K562 (cell line): ENCODE data around the gene WFIKKN1. TPM values are rescaled to one million over a fixed set of nuclear protein-coding genes. Genes with fewer than 3 reads are reported as not detected.
A peak's percentile ranks its signal among the peaks of the same experiment; 100 is the strongest.

ENCODE experiments used
- ATF7 ChIP-seq: fragments of 450-650 bp; IDR thresholded peaks from 2 replicates; pipeline ENCODE4 v1.7.1; 2014; ENCODE audit warnings: mild to moderate bottlenecking, moderate library complexity
- NFYB ChIP-seq: IDR thresholded peaks from 2 replicates; pipeline ENCODE4 v1.6.1; 2011; ENCODE audit warnings: mild to moderate bottlenecking, moderate library complexity; ENCODE audit not compliant: insufficient read length; ENCODE audit errors: extremely low read depth
- TEAD2 ChIP-seq: fragments of 450-650 bp; IDR thresholded peaks from 2 replicates; pipeline ENCODE4 v1.6.1; 2016; ENCODE audit warnings: missing genetic modification characterization, control low read depth, missing compliant biosample characterization
- ZNF274 ChIP-seq: IDR thresholded peaks from 2 replicates; pipeline ENCODE4 v1.6.1; 2011; ENCODE audit warnings: low read depth, mild to moderate bottlenecking, low read length, moderate library complexity, borderline replicate concordance
- polyA plus RNA-seq, 8 experiments: library from polyadenylated mRNA; depleted of rRNA in 4 of 8; stranded (reverse) in 5 of 8; unstranded in 3 of 8; fragments of >200 nt; fragmentation: Nextera tagmentation in 2 of 8; fragmentation: Illumina TruSeq in 1 of 8; extraction: Ambion mirVana in 2 of 8; extraction: Trizol in 1 of 8; gene quantifications; 2 replicates each; pipeline versions ENCODE4 v1.2.1 to v1.2.3, GENCODE V29; 2011 to 2014; ENCODE audit warnings: inconsistent platforms in 1 of 8, missing spikeins in 1 of 8
- total RNA-seq, 7 experiments: library from RNA; depleted of rRNA in 6 of 7; stranded (reverse); fragments of >200 nt in 6 of 7; fragmentation: Illumina TruSeq in 2 of 7; extraction: Trizol in 2 of 7; gene quantifications; 2 replicates each; pipeline versions ENCODE4 v1.2.1 to v1.2.3, GENCODE V29; 2011 to 2021; ENCODE audit warnings: low replicate concordance in 1 of 7
- TF ChIP-seq, protein P1 (sequence below), 2 experiments: fragments of 450-650 bp in 1 of 2; sonication (generic) in 1 of 2; formaldehyde crosslinking in 1 of 2; IDR thresholded peaks; 2 replicates each; pipeline versions ENCODE4 v1.7.1 to v1.9.0; 2016 to 2022; ENCODE audit warnings: inconsistent platforms in 1 of 2, mild to moderate bottlenecking in 1 of 2, missing genetic modification reagents in 1 of 2
- TF ChIP-seq, protein P2 (sequence below): fragments of 250-450 bp; sonication (Bioruptor Pico); IDR thresholded peaks from 2 replicates; pipeline ENCODE4 v1.8.0; 2021; ENCODE audit warnings: moderate library complexity, mild to moderate bottlenecking, inconsistent platforms
- TF ChIP-seq, protein P3 (sequence below): fragments of 250-450 bp; sonication (Bioruptor Pico); IDR thresholded peaks from 2 replicates; pipeline ENCODE4 v1.9.0; 2021; ENCODE audit warnings: mild to moderate bottlenecking
- TF ChIP-seq, protein P4 (sequence below): fragments of 450-650 bp; formaldehyde crosslinking; IDR thresholded peaks from 2 replicates; pipeline ENCODE4 v1.4.0; 2022; ENCODE audit warnings: missing genetic modification characterization
- TF ChIP-seq, protein P5 (sequence below): fragments of 250-450 bp; sonication (Bioruptor Pico); IDR thresholded peaks from 2 replicates; pipeline ENCODE4 v1.4.0; 2020; ENCODE audit warnings: mild to moderate bottlenecking, moderate library complexity, borderline replicate concordance

WFIKKN1 gene
- total and polyA plus RNA-seq, 9 of the 15 experiments (the other 6 are each of a cell fraction or from before 2014, with no cell fraction given), result 0.14 to 1.1 (median 0.50) TPM; not detected in 4

DNA sequence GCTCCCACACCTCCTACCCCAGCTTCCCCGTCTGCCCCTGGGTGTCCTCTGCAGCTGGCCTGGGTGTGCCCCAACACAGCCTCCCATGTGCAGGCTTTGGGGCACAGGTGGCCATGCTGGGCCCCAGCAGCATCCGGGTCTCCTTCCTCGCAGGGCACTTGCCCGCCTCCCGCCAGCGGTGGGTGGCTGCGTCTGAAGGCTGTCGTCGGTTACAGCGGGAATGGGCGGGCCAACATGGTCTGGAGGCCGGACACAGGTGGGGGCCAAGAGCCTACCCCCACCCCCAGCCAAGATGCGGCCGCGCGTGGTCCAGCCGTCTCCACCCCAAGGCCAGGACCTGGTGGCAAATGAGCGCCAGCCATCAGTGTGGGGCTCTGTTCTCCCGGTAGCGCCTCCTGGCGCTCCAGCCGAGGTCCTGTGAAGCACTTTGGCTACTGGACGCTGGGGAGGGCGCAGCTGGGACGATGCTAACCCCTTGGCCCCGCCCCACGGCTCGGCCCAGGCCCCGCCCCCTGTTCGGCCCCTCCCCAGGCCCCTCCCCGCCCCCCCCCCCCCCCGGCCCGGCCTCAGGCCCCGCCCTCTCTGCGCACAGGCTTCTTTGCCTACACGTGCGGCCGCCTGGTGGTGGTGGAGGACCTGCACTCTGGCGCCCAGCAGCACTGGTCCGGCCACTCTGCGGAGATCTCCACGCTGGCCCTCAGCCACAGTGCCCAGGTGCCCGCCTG lies 29.8 kb downstream of the WFIKKN1 start (continued):
- TF ChIP-seq, protein P1, sequence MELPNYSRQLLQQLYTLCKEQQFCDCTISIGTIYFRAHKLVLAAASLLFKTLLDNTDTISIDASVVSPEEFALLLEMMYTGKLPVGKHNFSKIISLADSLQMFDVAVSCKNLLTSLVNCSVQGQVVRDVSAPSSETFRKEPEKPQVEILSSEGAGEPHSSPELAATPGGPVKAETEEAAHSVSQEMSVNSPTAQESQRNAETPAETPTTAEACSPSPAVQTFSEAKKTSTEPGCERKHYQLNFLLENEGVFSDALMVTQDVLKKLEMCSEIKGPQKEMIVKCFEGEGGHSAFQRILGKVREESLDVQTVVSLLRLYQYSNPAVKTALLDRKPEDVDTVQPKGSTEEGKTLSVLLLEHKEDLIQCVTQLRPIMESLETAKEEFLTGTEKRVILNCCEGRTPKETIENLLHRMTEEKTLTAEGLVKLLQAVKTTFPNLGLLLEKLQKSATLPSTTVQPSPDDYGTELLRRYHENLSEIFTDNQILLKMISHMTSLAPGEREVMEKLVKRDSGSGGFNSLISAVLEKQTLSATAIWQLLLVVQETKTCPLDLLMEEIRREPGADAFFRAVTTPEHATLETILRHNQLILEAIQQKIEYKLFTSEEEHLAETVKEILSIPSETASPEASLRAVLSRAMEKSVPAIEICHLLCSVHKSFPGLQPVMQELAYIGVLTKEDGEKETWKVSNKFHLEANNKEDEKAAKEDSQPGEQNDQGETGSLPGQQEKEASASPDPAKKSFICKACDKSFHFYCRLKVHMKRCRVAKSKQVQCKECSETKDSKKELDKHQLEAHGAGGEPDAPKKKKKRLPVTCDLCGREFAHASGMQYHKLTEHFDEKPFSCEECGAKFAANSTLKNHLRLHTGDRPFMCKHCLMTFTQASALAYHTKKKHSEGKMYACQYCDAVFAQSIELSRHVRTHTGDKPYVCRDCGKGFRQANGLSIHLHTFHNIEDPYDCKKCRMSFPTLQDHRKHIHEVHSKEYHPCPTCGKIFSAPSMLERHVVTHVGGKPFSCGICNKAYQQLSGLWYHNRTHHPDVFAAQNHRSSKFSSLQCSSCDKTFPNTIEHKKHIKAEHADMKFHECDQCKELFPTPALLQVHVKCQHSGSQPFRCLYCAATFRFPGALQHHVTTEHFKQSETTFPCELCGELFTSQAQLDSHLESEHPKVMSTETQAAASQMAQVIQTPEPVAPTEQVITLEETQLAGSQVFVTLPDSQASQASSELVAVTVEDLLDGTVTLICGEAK (IDR thresholded peaks at IDR 0.05), result no peak
- TF ChIP-seq, protein P1 (CRISPR knock-in tag; IDR thresholded peaks at IDR 0.05), result no peak
- TF ChIP-seq, protein P2, sequence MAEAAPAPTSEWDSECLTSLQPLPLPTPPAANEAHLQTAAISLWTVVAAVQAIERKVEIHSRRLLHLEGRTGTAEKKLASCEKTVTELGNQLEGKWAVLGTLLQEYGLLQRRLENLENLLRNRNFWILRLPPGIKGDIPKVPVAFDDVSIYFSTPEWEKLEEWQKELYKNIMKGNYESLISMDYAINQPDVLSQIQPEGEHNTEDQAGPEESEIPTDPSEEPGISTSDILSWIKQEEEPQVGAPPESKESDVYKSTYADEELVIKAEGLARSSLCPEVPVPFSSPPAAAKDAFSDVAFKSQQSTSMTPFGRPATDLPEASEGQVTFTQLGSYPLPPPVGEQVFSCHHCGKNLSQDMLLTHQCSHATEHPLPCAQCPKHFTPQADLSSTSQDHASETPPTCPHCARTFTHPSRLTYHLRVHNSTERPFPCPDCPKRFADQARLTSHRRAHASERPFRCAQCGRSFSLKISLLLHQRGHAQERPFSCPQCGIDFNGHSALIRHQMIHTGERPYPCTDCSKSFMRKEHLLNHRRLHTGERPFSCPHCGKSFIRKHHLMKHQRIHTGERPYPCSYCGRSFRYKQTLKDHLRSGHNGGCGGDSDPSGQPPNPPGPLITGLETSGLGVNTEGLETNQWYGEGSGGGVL, result no peak
- TF ChIP-seq, protein P3, sequence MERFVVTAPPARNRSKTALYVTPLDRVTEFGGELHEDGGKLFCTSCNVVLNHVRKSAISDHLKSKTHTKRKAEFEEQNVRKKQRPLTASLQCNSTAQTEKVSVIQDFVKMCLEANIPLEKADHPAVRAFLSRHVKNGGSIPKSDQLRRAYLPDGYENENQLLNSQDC (CRISPR knock-in tag), result no peak
- TF ChIP-seq, protein P4, sequence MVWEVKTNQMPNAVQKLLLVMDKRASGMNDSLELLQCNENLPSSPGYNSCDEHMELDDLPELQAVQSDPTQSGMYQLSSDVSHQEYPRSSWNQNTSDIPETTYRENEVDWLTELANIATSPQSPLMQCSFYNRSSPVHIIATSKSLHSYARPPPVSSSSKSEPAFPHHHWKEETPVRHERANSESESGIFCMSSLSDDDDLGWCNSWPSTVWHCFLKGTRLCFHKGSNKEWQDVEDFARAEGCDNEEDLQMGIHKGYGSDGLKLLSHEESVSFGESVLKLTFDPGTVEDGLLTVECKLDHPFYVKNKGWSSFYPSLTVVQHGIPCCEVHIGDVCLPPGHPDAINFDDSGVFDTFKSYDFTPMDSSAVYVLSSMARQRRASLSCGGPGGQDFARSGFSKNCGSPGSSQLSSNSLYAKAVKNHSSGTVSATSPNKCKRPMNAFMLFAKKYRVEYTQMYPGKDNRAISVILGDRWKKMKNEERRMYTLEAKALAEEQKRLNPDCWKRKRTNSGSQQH (CRISPR knock-in tag), result no peak
- TF ChIP-seq TEAD2 (tag) (no peak), ZNF274 (no peak), NFYB (no peak), ATF7 (0 out of 2 replicates have a peak, but pooled peaks have one; percentile 7)
- TF ChIP-seq, protein P5, sequence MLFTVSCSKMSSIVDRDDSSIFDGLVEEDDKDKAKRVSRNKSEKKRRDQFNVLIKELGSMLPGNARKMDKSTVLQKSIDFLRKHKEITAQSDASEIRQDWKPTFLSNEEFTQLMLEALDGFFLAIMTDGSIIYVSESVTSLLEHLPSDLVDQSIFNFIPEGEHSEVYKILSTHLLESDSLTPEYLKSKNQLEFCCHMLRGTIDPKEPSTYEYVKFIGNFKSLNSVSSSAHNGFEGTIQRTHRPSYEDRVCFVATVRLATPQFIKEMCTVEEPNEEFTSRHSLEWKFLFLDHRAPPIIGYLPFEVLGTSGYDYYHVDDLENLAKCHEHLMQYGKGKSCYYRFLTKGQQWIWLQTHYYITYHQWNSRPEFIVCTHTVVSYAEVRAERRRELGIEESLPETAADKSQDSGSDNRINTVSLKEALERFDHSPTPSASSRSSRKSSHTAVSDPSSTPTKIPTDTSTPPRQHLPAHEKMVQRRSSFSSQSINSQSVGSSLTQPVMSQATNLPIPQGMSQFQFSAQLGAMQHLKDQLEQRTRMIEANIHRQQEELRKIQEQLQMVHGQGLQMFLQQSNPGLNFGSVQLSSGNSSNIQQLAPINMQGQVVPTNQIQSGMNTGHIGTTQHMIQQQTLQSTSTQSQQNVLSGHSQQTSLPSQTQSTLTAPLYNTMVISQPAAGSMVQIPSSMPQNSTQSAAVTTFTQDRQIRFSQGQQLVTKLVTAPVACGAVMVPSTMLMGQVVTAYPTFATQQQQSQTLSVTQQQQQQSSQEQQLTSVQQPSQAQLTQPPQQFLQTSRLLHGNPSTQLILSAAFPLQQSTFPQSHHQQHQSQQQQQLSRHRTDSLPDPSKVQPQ (CRISPR knock-in tag), result no peak
